MCF 10A (cell line): ENCODE results near the gene PIGU. TPM values are rescaled to one million over a fixed set of nuclear protein-coding genes. Genes with fewer than 3 reads are reported as not detected.

ENCODE experiments used
- BruUV-seq: library from RNA; stranded (reverse); fragments of 400-500 nt; replicated peaks from 2 replicates; lab custom pipeline; 2021; lab: Mats Ljungman, UMichigan
- CTCF ChIA-PET: fragments of 300-600 bp; sonication (Branson Sonifier 250); formaldehyde crosslinking; extraction: SDS; loops from one replicate; lab custom pipeline; 2021; ENCODE audit warnings: antibody characterized with exemption, inconsistent platforms; lab: Yijun Ruan, JAX
- POLR2A ChIA-PET: fragments of 300-600, 350-650 bp; sonication (Branson Sonifier 250); formaldehyde crosslinking; extraction: SDS; loops from one replicate; lab custom pipeline; 2020; ENCODE audit warnings: antibody characterized with exemption, inconsistent platforms; lab: Yijun Ruan, JAX
- DNase-seq: peaks from one replicate; pipeline ENCODE4 v3.0.0-alpha.2; 2018; ENCODE audit not compliant: unreplicated experiment
- H3K27ac Mint-ChIP-seq: one replicate; pipeline ENCODE4 v1.8.0; 2022; ENCODE audit warnings: mild to moderate bottlenecking, low read depth, mixed read lengths; ENCODE audit not compliant: unreplicated experiment
- H3K27me3 Mint-ChIP-seq: one replicate; pipeline ENCODE4 v1.8.0; 2022; ENCODE audit warnings: mixed read lengths; ENCODE audit not compliant: insufficient read depth, unreplicated experiment
- H3K36me3 Mint-ChIP-seq: one replicate; pipeline ENCODE4 v1.8.0; 2022; ENCODE audit warnings: mild to moderate bottlenecking, moderate library complexity, mixed read lengths; ENCODE audit not compliant: insufficient read depth, unreplicated experiment
- H3K4me1 Mint-ChIP-seq: one replicate; pipeline ENCODE4 v1.8.0; 2022; ENCODE audit warnings: mixed read lengths; ENCODE audit not compliant: insufficient read depth, unreplicated experiment
- H3K4me3 Mint-ChIP-seq: one replicate; pipeline ENCODE4 v1.8.0; 2022; ENCODE audit warnings: mild to moderate bottlenecking, moderate library complexity, mixed read lengths; ENCODE audit not compliant: unreplicated experiment
- H3K9me3 Mint-ChIP-seq: one replicate; pipeline ENCODE4 v1.8.0; 2022; ENCODE audit warnings: mixed read lengths; ENCODE audit not compliant: unreplicated experiment
- CTCF ChIP-seq: fragments of 200-600 bp; IDR thresholded peaks from one replicate; pipeline ENCODE4 v1.8.0; 2022; ENCODE audit warnings: antibody characterized with exemption, mild to moderate bottlenecking; ENCODE audit not compliant: unreplicated experiment
- intact Hi-C: fragments of 100-400 bp; cut with micrococcal nuclease; formaldehyde crosslinking; loops from 2 replicates; pipeline ENCODE4 v1.14.1; 2022
- total RNA-seq: library from RNA; stranded (reverse); gene quantifications from 2 replicates; pipeline ENCODE4 v1.2.3, GENCODE V29; 2022

Gene PIGU
- total RNA-seq, 1 experiment from 2014 or later: 14.5 TPM

- POLR2A ChIA-PET: interaction anchor here (0.8 to 1.3 kb wide), 3 partner anchors 11 to 60 kb away, joined by 3 to 6 read pairs (median 3); partner anchors contain the start of gene TP53INP2
- CTCF ChIA-PET: interaction anchor here (0.8 kb wide), 1 partner anchor 9 kb away, joined by 3 read pairs; no protein-coding TSS in a partner anchor
- no peaks in the 10 kb centered on the region for H3K27me3 Mint-ChIP-seq
Measured at GRCh38 chr20:34644345-34644744, 32.5 kb downstream of the PIGU start.

GRCh38 chr20:34643928-34644327 lies 33.0 kb downstream of the PIGU start:
- H3K27me3 Mint-ChIP-seq: no peaks in the 10 kb centered on the region
- H3K36me3 Mint-ChIP-seq: peaks cover 11% of the 10 kb centered on the region
- H3K4me1 Mint-ChIP-seq: peaks cover 5% of the 10 kb centered on the region
- TF ChIP-seq CTCF: no peak
- H3K27ac Mint-ChIP-seq: no peak overlapping the region
- H3K4me3 Mint-ChIP-seq: no peak overlapping the region
- CTCF ChIA-PET: interaction anchor here (0.8 kb wide), 1 partner anchor 9 kb away, joined by 3 read pairs; no protein-coding TSS in a partner anchor
- peak; percentile 68 for DNase-seq
- BruUV-seq: no TSS peak
- H3K9me3 Mint-ChIP-seq: no peaks in the 10 kb centered on the region
- POLR2A ChIA-PET: interaction anchor here (0.6 to 1.3 kb wide), 6 partner anchors 10 to 179 kb away, joined by 3 to 6 read pairs (median 3); partner anchors contain the start of gene TP53INP2
- intact Hi-C loops: no loop called here

More at GRCh38 chr20:34644345-34644744, 32.5 kb downstream of the PIGU start:
- DNase-seq: no peak
- peaks cover 5% of the 10 kb centered on the region for H3K4me1 Mint-ChIP-seq
- no peak overlapping the region for H3K4me3 Mint-ChIP-seq
- intact Hi-C loops: no loop called here
- no peaks in the 10 kb centered on the region for H3K9me3 Mint-ChIP-seq
- BruUV-seq: no TSS peak
- no peak for TF ChIP-seq CTCF
- H3K27ac Mint-ChIP-seq: no peak overlapping the region
- H3K36me3 Mint-ChIP-seq: peaks cover 13% of the 10 kb centered on the region

- Mint-ChIP-seq H3K4me3 (no peak overlapping the region), H3K36me3 (peaks cover 18% of the 10 kb centered on the region), H3K4me1 (peaks cover 12% of the 10 kb centered on the region), H3K9me3 (no peaks in the 10 kb centered on the region), H3K27me3 (no peaks in the 10 kb centered on the region), H3K27ac (no peak overlapping the region)
- CTCF ChIA-PET: interaction anchor here (0.5 kb wide), 1 partner anchor 454 kb away, joined by 3 read pairs; no protein-coding TSS in a partner anchor
- DNase-seq: no peak
- BruUV-seq: no TSS peak
- POLR2A ChIA-PET: interaction anchor here (0.7 to 1.4 kb wide), 2 partner anchors 12 to 21 kb away, joined by 3 to 5 read pairs; no protein-coding TSS in a partner anchor
- intact Hi-C loops: no loop called here
- TF ChIP-seq CTCF: no peak
Measured at GRCh38 chr20:34642009-34642408, 34.9 kb downstream of the PIGU start.

GRCh38 chr20:34639755-34640222 lies 37.1 kb downstream of the PIGU start:
- H3K27ac Mint-ChIP-seq: no peak overlapping the region
- no peak for DNase-seq
- intact Hi-C loops: no loop called here
- no peak overlapping the region for H3K4me3 Mint-ChIP-seq
- BruUV-seq: no TSS peak
- no peaks in the 10 kb centered on the region for H3K27me3 Mint-ChIP-seq
- CTCF ChIA-PET: interaction anchor here (0.6 kb wide), 1 partner anchor 52 kb away, joined by 4 read pairs; no protein-coding TSS in a partner anchor
- POLR2A ChIA-PET: no interaction called here
- no peaks in the 10 kb centered on the region for H3K9me3 Mint-ChIP-seq
- no peak for TF ChIP-seq CTCF
- peaks cover 12% of the 10 kb centered on the region for H3K4me1 Mint-ChIP-seq
- H3K36me3 Mint-ChIP-seq: peaks cover 31% of the 10 kb centered on the region
